ENCODE measurements around the gene TCIRG1.

Gene TCIRG1

DNA sequence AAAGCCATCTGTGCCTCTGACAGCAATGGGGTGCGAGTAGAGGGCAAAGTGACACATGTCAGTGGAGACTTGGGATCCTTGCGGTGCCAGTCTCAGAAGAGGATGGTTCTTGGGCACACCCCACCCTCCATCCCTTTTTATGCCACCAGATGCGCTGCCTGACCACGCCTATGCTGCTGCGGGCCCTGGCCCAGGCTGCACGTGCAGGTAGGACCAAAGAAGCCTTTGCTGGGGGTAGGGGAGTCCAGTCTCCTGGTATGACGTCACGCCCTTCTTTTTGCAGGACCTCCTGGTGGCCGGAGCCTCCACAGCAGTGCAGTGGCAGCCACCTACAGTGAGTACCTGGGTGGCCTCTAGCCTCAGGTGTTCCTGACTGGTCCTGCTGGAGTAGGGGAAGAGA lies 6.8 kb upstream of the TCIRG1 start:
- H3K4me3 ChIP-seq (ENCODE audit: low read length), result no peak overlapping the region; the same call in 1 of the 2 replicates
- TF ChIP-seq ZNF274 (IDR thresholded peaks at IDR 0.05; ENCODE audit: low read depth, low read length), result no peak

DNA sequence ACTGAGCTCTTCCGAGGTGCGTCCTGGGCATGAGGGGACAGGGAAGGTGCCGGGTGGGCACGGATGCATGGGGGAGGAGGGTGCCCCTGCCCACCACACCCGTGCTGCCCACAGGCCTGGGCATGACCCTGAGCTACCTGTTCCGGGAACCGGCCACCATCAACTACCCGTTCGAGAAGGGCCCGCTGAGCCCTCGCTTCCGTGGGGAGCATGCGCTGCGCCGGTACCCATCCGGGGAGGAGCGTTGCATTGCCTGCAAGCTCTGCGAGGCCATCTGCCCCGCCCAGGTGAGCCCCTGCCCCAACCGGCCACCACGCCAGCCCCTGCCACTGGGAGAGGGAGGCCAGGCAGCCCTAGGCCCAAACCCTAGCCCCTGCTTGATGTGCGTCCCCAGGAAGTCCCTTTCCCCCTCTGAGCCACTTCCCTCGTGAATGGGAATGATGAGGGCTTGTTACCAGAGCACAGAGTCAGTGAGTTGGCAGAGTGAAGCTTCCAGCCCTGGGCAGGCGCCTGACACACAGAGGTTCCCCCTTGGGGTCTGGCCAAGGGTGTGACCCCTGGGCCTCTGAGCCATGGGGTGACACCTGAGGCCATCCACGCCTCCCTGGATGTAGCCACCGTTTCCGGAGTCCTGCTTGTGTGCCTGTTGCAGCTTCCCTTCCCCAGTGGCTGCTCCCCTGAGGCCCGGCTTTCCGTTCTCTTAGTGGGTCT lies 5.7 kb upstream of the TCIRG1 start:
- TF ChIP-seq ZNF274 (IDR thresholded peaks at IDR 0.05; ENCODE audit: low read depth, low read length), result no peak
- no peak overlapping the region for H3K4me3 ChIP-seq (ENCODE audit: low read length)

DNA sequence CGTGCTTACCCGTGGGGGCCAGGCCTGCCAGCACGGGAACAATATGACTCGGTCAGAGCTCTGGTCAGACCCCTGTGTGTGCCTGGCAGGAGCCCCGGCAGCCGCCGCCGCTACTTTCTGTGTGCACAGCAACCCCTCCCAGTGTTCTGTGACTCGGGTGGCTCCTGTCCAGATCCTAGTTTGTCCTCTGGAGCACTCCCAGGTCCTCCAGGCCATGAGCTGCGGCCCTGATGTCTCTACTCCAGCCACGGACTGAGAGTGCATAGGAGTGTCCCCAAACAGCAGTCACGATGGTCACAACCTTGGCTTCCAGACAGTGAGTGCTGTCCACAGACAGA lies 5.1 kb upstream of the TCIRG1 start:
- no peak for TF ChIP-seq ZNF274 (IDR thresholded peaks at IDR 0.05; ENCODE audit: low read depth, low read length)
- H3K4me3 ChIP-seq (ENCODE audit: low read length), result no peak overlapping the region

DNA sequence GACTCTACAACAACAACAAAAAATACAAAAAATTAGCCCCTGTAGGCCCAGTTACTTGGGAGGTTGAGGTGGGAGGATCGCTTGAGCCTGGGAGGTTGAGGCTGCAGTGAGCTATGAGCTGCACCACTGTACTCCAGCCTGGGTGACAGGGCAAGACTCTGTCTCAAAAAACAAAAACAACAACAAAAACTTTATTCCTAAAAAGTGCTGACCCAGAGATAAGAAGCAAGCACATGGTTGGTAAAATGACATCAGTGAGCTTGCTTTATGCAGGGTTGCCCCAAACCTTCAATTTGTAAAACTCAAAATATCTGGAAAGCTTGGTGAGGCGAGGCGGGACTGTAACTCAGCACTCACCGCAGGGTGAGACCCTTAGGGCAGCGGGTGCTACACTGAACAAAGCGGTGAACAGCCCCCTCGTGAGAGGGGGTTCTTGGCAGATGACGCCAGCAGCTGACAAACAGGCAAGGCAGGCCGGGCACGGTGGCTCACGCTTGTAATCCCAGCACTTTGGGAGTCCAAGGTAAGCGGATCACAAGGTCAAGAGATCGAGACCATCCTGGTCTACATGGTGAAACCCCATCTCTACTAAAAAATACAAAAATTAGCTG lies 3.5 kb upstream of the TCIRG1 start:
- no peak for TF ChIP-seq ZNF274 (IDR thresholded peaks at IDR 0.05; ENCODE audit: low read depth, low read length)
- no peak overlapping the region for H3K4me3 ChIP-seq (ENCODE audit: low read length)

DNA sequence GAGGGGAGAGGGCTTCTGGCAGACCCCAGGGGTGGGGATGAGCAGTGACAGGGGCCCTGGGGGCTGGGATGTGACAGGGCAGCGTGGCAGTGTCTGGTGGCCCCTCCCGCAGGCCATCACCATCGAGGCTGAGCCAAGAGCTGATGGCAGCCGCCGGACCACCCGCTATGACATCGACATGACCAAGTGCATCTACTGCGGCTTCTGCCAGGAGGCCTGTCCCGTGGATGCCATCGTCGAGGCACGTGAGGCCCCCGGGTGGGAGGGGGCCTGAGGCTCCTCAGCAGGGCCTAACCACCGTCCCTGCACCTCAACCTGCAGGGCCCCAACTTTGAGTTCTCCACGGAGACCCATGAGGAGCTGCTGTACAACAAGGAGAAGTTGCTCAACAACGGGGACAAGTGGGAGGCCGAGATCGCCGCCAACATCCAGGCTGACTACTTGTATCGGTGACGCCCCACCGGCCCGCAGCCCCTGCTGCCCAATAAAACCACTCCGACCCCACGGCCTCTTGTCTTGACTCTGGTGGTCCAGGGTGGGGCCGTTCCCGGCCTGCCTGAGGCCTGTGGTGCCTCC lies 2.6 kb upstream of the TCIRG1 start:
- no peak overlapping the region for H3K4me3 ChIP-seq (ENCODE audit: low read length)
- no peak for TF ChIP-seq ZNF274 (IDR thresholded peaks at IDR 0.05; ENCODE audit: low read depth, low read length)

DNA sequence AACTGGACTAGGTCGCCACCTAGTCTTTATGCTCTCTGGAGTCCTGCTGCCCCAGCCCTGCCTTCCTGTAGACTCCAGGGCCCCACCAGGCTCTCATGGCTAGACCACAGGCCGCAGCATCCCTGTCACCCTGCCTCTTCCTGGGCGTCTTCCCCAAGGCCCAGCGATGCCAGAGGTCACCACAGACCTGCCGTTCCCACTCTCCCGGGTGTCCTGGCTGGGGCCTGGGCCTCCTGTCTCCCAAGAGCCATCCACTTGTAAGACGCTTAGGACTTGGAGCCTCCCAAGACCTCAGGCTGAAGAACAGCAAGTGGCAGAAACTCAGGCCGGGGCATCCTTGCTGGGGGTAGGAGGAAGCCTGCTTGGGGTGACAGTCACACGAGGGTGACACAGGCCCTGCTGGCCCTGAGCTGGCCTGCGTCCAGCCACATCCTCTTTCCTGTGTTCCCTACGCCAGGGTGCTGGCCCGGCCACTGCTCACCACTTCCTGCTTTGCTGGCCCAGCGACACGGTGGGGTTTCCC lies 2.0 kb upstream of the TCIRG1 start:
- no peak overlapping the region for H3K4me3 ChIP-seq (ENCODE audit: low read length)
- no peak for TF ChIP-seq ZNF274 (IDR thresholded peaks at IDR 0.05; ENCODE audit: low read depth, low read length)

DNA sequence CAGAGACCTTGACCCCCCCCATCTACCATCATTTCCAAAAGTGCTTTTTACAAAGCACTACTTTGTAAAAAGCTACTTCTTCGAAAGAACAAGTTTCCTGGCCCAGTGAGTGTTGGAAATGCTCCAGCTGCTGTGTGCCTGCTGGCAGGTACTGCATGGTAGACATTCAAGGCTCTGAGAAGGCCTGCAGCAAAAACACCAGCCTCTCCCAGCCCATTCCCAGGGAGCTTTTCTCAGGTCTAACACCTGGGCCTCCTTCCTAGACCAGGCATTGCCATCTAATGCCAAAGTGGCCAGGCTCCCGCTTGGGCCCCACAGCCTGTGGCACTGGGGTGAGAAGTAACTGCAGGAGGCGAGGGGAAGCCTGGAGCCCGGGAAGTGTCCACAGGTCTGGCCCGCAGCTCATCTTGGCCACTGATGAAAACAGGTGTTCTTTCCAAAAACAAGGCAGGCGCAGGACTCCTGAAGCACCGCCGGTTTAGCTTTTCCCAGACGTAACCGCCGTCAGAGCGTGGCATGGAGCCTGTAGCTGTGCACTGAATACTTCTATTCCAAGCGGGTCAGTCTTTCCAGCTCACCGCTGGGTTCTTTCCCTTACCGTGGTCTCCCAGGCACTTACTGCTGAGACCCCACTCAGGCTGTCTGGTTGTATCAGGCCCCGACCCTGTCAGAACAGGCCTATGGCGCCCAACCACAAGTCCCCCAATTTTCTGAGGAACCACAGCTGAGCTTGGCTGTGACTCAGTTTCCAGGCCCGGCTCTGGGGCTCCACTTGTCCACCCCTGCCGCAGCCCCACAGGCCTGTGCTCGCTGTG lies 1.2 kb upstream of the TCIRG1 start:
- no peak for TF ChIP-seq ZNF274 (IDR thresholded peaks at IDR 0.05; ENCODE audit: low read depth, low read length)
- H3K4me3 ChIP-seq (ENCODE audit: low read length), result no peak overlapping the region

DNA sequence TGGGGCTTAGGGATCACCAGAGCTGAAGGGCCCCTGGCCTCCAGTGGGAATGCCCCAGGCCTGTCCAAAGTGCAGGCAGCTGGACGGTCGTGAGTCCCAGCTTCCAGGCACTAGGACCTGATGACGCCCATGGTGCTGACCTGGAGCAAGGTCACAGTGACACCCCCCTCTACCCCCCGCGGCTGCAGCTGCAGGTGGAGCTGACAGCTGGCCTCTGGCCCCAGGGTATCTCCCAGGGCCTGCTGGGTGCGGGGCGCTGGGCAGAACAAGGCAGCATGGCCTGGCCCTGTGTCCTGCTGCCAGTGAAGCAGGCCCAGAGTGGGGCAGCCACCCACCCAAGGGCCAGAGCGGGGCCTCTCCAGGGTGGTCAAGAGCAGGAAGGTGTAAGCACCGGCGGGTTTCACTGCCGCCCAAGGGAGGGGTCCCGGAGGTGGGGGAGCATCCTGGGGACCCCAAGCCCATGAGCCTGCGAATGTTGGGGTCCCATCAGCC lies 553 bp upstream of the TCIRG1 start:
- H3K4me3 ChIP-seq (ENCODE audit: low read length), result peak overlapping the region; percentile 75; the same call in 1 of the 2 replicates
- TF ChIP-seq ZNF274 (IDR thresholded peaks at IDR 0.05; ENCODE audit: low read depth, low read length), result no peak

DNA sequence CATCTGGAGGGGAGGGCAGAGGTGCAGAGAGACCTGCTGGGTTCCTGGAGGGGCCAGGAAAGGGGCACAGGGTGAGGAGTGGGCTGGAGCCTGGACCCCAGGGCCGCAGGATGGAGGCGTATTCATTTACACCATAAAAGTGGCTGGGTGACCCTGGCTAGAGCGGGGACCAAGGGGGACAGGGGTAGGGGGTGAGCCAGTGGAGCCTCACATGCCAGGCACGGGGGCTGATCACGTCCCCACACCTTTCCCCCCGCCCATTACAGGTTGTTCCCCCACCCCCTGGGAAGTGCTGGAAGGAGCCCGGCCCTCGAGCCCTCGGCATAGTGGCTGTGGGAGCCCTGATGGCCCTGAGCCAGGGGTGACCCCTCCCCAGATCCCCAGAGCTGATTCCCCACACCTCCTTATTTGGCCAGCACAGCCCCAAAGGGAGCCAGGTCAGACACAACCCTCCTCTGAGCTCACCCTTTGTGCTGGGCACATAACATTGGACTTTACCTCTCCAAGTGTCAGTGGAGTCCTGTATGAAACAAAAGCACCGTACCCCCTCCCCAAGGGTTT lies 781 bp downstream of the TCIRG1 start:
- H3K4me3 ChIP-seq (ENCODE audit: low read length), result peak overlapping the region; percentile 75; the same call in 1 of the 2 replicates
- TF ChIP-seq ZNF274 (IDR thresholded peaks at IDR 0.05; ENCODE audit: low read depth, low read length), result no peak

DNA sequence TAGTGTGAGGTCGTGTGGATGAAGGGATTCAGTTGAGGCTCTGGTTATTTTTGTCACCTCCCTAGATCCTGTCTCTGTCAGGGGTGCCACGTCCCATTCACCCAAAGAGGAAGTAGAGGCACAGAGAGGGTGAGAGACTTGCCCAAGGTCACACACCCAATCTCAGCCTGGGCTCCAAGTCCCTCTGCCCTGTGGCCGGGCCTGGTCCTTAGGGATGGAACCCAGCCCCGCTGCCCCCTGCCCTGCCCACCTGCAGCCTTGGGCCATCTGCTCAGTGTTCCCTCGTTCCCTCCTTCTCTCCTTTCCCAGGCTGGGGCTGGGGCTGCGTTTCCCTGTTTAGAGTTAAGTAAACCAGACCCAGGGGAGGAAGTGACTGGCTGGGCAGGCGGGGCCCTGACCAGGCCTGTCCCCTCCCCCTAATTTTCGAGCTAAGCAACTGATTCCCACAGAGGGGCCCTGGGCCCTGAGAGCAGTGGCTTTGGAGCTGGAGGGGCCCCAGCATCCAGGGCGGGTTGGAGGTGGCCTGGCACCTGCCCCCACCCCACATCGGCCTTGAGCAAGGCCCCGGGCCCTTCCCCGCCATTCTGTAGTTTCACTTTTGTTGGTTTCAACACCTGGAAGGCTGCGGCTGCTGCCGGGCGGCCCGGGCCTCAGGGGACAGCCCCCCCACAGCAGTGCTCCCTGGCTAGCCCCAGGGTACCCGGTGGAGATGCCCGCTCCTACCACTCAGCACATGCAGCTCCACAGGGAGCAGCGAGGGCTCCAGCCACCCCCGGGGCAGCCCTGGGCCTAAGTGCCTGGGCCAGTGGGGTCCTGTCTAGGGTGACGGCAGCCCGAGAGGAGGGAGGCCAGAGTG lies 1.5 kb downstream of the TCIRG1 start:
- no peak for TF ChIP-seq ZNF274 (IDR thresholded peaks at IDR 0.05; ENCODE audit: low read depth, low read length)

DNA sequence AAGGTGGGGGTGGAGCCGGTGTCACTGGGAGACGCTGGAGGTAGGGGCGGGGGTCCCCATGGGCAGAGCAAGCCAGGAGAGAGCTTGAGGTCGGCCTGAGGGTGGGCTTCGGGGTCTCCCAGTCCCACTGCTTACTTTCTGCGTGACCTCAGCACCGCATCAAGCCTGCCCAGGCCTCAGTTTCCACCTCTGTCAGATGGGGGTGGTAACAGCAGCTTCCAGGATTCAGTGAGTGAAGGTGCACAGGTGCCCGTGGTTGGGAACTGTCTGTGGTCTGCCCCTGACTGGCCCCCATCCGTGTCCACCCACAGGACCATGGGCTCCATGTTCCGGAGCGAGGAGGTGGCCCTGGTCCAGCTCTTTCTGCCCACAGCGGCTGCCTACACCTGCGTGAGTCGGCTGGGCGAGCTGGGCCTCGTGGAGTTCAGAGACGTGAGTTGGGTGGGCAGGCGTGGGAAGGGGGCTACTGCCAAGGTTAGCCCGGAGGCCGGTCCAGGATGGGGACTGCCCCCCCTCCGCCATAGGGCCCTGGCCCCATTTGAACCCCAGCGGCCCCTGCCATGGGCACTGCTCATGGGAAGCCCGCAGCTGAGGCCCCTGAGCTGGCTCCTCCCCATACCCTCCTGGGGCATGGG lies 2.2 kb downstream of the TCIRG1 start:
- no peak for TF ChIP-seq ZNF274 (IDR thresholded peaks at IDR 0.05; ENCODE audit: low read depth, low read length)
- H3K4me3 ChIP-seq (ENCODE audit: low read length), result peak overlapping the region; percentile 75; the same call in 1 of the 2 replicates

More for the DNA sequence above, 1.5 kb downstream of the TCIRG1 start:
- H3K4me3 ChIP-seq (ENCODE audit: low read length), result peak overlapping the region; percentile 75; the same call in 1 of the 2 replicates

DNA sequence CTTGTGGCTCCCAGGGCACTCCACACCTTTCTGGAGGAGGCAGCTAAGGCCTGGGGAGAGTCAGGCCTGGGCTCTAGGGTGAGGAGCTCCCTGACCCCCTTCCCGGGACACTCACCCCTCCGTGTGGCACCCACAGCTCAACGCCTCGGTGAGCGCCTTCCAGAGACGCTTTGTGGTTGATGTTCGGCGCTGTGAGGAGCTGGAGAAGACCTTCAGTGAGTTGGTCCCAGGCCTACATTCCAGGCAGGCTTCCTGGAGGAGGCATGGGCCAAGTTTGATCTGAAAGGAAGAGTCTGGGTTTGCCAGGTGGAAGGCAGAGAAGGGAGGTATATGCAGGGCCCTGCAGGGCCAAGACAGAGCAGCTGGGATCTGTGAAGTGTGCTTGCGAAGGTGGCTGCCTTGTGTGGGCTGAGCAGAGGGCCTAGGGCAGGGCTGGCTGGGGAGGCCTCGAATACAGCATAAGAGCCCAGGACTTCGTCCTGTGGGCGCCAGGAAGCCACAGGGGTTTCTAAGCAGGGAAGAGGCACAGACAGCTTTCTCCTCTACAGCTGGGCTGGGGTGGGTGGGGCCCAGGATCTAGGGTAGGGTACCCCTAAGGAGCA lies 2.9 kb downstream of the TCIRG1 start:
- H3K4me3 ChIP-seq (ENCODE audit: low read length), result no peak overlapping the region; the same call in 1 of the 2 replicates
- no peak for TF ChIP-seq ZNF274 (IDR thresholded peaks at IDR 0.05; ENCODE audit: low read depth, low read length)
